GM19463 (cell line): ENCODE results near the gene PPFIA2.

Experiments used
- ATAC-seq: cut with Tn5 transposase; IDR thresholded peaks from one replicate; pipeline ENCODE4 v1.9.1; 2021; ENCODE audit warnings: mild to moderate bottlenecking, moderate library complexity; ENCODE audit not compliant: unreplicated experiment

PPFIA2 gene

DNA sequence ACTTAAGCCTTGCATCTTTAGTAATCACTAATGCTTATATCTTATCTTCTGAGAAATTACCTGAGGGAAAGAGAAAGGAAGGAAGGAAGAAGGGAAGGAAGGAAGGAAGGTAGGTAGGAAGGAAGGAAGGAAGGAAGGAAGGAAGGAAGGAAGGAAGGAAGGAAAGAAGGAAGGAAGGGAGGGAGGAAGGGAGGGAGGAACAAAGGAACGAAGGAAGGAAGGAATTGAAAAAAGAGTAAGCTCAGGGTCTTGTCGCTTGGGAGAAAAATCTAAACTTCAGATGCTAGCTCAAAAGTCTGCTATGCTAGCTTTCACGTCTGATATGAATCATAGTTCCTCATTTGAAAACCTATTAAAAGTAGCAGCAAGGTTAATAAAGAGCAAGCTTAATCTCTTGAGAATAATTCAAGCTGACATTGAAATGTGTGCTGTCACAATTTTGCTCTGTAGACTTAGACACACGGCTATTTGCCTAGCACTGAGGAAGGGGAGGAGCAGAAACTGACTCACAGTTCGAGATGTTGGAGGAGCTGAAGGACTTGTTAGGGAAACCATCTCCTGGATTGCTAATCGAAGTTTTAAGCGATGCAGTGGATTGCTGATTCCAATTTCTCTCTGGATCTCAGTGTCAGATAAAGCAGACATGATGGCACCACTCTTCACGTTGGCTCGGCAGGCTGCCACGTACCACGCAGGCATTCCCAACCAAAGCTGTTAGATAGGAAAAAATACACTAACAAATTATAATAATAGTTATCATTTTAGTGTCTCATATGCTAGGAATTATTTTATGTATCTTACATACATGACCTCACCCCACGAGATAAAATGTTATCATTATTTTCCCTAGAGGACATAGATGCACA lies 464.6 kb downstream of the PPFIA2 start:
- ATAC-seq: peak; percentile 72

GRCh38 chr12:81288651-81289050 lies 470.5 kb downstream of the PPFIA2 start:
- ATAC-seq: no peak

DNA sequence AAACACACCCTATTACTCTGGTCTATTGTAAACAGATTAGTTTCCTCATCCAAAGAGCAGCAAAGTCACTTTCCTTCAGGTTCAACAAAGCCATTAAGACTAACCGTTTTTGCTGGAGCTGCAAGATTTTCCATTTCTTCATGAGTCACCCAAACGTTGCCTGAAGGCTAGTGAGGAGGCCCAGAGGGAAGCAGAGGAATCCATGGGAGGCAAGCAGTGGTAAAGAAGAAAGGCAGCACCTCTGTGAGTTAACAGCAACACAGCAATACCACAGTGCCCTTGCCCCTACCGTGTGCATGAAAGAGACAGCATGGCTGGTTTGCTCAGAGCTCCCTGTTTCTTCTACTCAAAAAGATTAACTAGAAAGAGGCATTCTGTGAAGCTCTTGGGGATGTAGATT lies 475.0 kb downstream of the PPFIA2 start:
- no peak for ATAC-seq

DNA sequence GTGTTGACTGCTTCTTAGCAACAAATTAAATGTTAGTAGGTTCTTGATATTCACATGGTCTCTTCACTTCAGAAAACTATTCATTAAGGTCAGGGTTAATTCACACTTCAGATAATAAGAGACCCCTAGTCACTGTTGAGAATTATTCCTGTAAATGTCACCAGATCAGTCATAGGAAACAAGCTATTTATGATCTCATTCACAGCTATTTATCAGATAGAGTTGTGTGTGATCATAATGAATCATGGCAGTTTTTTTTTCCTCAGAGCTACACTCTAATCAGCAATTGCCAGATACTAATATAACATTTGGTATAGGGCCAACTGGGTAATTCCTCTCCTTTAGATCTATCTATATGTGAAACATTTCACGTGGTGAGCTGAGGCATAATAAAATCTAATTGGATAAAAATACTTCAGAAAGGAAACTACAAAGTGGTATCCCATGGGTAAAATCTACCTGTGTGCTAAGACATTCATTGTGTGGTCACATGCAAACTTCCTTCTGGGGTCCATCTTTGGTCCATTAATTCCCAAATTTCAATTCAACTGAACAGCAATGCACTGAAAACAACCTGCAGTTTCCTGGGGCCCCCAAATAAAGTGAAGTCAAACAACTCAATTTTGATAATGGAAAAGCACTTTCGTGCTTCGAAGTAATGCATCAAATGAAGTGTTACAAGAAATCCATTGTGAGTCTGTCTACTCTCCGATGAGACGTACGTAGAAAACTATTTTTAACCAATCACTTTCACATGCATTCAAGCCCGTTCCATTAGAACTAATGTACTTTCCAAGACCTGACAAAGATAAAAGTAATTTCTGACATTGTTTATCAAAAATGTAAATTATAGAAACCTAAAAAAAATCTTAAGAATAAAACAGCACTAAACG lies 484.3 kb downstream of the PPFIA2 start:
- no peak for ATAC-seq

- no peak for ATAC-seq
These were observed 488.8 kb downstream of the PPFIA2 start for GRCh38 chr12:81270385-81270784.

GRCh38 chr12:81263072-81263471 lies 496.1 kb downstream of the PPFIA2 start:
- no peak for ATAC-seq

GRCh38 chr12:81261508-81262207 lies 497.5 kb downstream of the PPFIA2 start:
- ATAC-seq: no peak

- no peak for ATAC-seq
These were observed 499.8 kb downstream of the PPFIA2 start for GRCh38 chr12:81259360-81259759.

DNA sequence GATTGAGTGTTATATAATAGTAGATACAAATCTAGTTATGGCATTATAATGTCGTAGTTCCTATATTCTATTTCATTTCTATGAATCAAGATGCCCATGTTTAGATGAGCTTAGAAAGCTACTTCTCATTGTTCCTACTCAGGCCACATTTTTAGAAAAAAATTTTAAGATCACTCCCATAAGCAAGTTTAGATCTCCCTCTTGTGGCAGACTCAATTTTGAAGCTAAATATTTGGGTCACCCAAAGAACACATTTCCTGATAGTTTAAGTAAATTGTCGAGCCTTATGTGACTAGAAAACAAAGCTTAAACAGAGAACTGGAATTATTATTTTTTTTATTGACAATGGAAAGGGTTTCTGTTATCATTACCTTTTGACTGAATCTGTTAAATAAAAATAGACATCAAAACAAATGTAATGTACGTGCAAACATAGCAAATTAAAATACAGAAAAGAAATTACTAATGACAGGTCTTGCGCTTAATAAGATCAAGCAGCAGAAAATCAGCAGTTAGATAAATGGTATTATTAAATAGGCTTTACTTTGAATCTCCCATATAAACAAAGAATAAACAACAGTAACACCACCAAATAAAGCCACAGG lies 501.1 kb downstream of the PPFIA2 start:
- no peak for ATAC-seq

- no peak for ATAC-seq
These were observed 503.2 kb downstream of the PPFIA2 start for GRCh38 chr12:81255947-81256346.

- ATAC-seq: no peak
These were observed 503.7 kb downstream of the PPFIA2 start for GRCh38 chr12:81255456-81255855.

DNA sequence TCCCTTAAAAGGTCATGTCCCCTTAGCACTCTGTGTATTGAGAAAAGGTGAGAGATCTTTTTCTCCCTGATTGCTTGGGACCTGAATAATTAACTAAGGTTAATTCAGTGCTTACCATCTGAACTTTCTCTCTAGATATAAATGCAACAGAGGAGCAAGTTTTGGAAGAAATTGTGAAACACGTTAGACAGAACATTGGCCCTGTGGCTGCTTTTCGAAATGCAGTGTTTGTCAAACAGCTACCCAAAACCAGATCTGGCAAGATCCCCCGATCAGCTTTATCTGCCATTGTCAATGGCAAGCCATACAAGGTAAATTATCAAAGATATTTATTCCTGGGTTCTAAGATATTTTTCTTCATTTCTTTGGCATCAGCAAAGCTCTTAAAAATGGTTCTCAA lies 505.8 kb downstream of the PPFIA2 start:
- ATAC-seq: no peak

GRCh38 chr12:81252228-81252627 lies 506.9 kb downstream of the PPFIA2 start:
- no peak for ATAC-seq

GRCh38 chr12:81249976-81250375 lies 509.2 kb downstream of the PPFIA2 start:
- ATAC-seq: no peak

GRCh38 chr12:81245907-81246570 lies 513.1 kb downstream of the PPFIA2 start:
- no peak for ATAC-seq

DNA sequence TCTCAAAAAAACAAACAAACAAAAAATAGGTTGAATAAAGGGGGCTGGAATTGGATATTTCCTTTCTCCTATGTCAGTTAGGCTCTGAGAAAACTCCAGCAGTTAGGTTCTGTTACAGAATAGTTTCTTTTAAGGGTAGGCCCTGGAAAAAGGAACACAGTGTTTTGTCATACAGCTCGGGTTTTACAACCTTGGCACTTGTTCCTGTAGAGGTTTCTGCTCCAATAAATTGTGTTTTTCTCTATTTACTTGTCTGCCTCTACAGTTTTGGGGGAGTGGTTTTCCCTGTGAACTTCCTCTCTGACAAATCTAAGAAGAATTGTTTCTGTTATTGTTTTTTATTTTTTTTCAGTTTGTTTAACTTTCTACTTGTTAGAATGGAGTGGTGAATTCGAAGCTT lies 513.7 kb downstream of the PPFIA2 start:
- no peak for ATAC-seq

- no peak for ATAC-seq
These were observed 527.4 kb downstream of the PPFIA2 start for GRCh38 chr12:81231574-81232368.

DNA sequence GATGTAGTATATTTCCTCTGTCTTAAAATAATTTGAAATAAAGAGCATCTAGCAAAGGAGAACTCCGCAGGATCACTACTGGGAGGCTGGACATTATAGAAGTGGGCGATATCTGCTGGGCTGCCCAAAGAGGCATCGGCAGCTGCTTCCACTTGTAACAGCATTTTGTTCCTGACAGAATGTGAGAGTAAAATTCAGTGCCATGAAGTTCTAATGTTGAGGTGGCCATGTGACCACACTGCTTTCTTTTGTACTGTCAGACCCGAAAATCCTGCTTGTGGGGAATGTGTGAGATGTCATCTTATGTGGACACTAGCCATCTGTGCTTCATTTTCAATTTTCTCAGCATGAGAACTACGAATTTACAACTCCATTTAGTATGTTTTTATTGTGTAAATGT lies 529.4 kb downstream of the PPFIA2 start:
- no peak for ATAC-seq

- no peak for ATAC-seq
These were observed 534.5 kb downstream of the PPFIA2 start for GRCh38 chr12:81224626-81225025.
